ENCODE results near the gene DGKD.
"Not testable (repeated sequence)": the region's sequence is repeated elsewhere in the genome, so short reads cannot be mapped to it uniquely, and the experiment has no call there.

DGKD gene

DNA sequence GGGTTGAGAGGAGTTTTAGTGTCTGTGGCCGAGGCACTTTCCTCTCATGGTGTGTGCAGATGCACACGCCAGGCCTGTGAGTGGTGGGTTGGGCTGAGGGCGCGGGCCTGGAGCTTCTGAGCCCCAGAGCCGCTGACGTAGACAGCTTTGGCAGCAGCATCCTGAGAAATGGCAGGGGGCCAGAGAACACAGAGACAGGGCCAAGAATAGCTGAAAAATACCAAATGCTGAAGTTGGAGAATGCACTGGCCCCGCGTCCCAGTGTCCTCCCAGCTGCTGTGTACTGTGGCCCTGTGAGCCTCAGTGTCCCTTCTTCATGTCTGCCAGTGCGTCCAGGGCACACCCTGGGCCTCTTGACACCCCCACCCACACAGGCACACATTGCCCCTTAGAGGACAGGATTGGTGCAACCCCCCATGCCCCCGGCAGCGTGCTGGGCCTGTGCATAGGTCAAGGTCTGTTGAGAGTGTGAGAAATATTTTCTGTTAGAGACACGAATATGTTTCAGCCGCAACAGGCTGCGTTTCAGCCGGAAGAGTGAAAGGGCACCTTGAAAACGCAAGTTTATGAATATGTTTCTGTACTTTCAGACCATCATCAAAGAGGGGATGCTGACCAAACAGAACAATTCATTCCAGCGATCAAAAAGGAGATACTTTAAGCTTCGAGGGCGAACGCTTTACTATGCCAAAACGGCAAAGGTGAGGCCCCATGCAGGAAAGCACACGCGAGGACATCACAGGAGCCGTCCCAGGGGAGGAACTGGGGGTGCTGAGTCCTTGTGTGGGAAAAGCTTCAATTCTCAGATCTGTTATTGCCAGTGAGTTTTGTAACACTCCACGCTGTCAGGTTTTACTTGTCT, 33.6 kb downstream of the DGKD start:
- peak; percentile 46 to 67 for DNase-seq

DNA sequence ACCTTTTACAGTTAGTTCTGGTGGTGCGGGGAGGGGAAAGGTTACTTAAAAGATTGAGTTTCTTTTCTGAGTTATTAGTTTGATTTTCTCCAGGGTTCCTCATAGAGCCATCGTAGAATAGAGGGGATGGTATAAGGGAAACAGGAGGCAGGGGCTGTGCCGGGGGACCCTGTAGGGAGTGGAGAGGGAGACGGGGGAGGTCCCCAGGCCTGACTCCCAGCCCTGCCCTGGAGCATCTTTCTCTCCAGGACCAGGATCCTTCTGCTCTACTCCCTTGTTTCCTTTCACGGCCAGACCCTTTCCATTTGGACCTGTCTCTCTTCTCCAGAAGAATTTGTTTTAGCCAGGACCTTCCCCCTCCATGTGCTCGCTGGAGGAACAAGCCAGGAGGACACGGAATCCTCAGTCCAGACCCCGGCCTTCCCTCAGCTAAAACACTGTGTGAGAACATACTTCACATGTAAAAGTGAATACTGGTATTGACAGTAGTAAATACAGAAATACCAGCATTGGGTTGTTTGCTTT, 35.4 kb downstream of the DGKD start:
- no peak for DNase-seq

DNA sequence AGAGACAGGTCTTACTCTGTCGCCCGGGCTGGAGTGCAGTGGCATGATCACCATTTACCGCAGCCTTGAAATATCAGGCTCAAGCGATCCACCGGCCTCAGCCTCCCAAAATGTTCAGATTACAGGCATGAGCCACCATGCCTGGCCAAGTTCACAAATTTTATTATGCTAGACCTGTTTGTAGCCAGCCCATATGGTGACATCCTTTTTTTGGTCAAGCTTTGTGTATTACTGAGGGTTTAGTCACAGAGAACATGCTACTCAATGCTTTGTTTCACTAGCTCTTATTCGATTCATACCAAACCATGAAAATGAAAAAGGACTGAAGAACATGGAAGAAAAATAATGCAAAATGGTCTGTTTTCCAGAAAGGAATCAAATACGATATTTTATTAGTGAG, 41.4 kb downstream of the DGKD start:
- DNase-seq = no peak

DNA sequence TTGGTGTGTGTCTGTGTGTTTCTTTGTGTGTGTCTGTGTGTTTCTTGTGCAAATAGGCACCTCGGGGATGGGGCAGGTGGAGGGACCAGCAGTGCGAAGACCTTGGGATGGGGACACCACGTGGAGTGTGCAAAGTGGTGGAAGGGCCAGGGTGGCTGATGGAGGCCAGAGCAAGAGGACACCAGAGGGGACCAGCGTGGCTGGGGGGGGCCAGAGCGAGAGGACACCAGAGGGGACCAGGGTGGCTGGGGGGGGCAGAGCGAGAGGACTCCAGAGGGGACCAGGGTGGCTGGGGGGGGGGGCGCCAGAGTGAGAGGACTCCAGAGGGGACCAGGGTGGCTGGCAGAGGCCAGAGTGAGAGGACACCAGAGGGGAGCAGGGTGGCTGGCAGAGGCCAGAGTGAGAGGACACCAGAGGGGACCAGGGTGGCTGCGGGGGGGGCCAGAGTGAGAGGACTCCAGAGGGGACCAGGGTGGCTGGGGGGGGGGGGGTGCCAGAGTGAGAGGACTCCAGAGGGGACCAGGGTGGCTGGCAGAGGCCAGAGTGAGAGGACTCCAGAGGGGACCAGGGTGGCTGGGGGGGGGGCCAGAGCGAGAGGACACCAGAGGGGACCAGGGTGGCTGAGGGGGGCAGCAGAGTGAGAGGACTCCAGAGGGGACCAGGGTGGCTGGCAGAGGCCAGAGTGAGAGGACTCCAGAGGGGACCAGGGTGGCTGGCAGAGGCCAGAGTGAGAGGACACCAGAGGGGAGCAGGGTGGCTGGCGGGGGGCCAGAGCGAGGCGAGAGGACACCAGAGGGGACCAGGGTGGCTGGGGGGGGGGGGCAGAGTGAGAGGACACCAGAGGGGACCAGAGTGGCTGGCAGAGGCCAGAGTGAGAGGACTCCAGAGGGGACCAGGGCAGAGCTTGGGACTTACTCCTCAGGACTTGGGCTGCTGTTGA, 42.7 kb downstream of the DGKD start:
- not testable (repeated sequence) for DNase-seq

DNA sequence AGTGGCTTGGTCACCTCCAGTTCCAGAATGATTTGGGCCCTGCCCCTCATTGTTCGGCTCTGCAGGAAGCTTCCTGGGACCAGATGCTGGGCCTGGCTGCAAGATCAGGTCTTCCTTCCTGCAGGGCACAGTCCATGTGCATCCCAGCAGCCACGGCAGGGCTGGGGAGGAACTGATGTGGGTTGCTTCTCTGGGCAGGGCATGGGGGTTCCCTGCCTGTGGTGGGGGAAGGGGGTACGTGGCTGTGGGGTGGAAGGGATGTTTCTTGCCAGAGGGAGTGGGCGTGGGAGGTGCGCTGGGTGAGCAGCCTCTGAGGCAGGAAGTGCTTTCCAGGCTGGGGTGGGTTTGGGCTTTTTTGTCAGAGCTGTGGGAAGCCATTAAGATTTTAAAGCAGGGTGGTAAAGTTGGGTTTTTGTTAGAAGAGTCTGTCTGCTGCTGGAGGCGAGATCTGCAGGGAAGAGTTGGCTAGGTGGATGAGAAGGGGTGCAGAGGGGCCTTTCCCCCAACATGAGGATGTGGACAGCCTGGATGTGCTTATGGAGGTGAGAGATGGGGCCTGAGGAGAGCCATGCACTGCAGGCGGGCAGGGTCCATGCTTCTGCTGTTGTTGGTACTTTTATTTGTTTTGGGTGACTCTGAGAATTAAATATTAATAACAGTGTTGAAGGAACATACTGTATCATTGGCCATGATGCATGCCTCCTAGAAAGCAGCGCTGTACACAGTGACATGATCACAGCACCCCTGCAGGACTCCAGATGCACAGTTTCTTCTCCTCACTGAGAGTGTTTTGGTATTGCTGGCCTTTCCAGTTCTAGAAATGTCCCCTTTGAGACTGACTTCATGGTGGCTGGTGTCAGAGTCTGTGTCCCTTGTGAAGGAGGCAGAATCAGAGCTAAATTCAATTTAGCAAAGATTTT, 45.3 kb downstream of the DGKD start:
- no peak for DNase-seq

DNA sequence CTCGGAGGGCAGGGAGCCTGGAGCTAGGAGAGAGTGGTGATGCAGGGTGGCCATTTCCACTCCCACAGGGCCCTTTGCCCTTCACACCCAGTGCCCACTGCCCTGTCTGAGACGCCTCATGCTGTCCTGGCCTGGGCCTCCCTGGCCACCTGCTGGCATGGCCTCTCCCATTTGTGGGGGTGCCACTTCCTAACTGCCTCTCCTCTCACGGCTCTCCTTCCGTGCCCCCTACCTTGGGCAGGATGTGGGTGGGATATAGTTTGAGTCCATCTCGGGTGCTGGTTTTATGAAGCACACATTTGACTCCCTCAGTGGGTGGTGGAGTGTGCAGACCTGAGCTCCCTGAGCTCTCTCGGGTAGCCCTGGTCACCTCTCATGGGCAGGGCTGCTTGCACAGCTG, 46.0 kb downstream of the DGKD start:
- DNase-seq = no peak

DNA sequence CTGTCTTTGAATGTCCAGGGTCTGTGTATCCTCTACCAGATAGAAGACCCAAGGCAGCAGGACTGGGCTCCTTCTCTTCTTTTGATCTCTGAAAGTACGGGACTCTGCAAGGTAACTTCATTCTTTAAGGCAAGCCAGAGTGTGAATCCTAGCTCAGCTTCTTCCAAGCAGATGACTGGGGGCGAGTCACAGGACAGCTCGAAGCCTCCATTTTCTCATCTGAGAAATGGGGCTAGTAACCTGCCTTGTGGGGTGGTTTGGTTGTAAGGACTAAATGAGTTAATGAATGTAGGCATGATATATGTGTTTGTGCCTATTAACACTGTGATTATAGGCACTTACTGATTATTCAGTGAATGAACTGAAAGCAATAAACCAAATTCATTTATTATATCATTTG, 46.7 kb downstream of the DGKD start:
- DNase-seq = no peak

DNA sequence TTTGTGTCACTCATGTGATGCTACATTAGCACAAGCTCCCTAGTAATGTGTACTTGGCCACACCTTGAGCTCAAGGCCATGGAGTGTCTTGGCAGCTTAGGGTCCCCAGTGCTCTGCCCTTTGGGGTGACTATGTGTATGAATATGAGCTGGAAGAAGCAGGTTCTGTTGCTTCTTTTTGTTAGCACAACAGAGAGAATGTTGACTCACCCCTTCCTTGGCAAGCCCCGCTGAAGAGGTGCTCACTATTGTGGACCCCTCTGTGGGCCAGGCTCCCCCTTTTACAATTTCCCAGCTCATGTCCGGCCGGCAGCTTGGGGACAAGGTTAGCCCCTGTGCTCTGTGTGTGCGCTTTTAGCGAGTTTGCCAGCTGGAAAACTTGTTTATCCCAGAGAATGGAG, 48.1 kb downstream of the DGKD start:
- no peak for DNase-seq

DNA sequence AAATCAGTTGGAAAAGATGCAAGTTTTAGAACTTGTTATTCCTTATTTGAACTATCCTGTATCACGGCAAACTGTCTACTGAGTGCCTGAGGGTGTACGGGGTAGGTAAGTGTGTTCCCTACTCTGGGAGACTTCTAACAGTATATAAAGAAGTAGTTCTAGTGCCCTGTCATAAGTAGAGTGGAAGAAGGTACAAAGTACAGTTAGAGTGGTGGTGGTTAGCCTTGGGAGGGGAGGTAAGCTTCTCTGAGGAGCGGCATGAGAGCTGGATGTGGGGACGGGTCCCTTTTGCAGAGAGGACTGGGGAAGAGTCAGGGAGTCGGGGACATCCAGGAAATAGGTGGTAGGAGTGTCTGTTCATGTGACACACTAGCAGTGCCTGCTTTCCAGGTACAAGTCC, 48.5 kb downstream of the DGKD start:
- DNase-seq = no peak

DNA sequence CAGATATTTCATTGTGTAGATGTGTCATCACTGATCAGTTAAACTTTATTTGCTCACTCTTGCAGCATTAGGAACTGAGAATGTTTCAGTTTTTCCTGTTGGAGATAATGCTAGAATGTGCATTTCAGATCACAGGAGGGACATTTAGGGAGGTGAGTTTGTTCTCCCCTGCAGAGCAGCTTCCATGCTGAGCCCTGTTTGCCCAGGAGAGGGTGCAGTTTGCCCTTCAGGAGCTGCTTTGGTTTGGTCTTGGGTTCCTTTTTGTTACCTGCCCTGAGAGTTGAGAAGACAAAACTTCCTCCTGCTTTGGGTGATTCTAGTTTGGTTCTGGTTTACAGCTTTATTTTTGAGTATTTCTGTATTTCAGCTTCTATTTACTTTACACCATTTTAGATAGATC, 49.9 kb downstream of the DGKD start:
- no peak for DNase-seq

DNA sequence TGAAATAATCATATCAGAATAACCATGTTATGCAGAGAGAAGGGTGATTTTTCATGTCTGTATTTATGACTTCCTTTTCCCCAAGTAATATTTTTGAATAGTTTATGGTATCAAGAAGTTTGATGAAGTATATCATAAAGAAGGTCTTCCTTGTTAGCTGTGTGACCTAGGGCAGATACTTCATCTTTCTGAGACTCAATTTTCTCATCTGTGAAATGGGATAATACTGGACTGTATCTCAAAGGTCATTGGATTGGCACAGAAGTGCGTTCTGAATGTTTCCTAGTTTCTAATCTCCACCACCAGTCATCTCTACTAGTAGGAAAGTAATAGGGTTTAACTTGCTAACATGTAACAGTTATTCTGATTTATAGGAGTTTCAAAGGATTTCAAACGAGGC, 52.6 kb downstream of the DGKD start:
- no peak for DNase-seq

DNA sequence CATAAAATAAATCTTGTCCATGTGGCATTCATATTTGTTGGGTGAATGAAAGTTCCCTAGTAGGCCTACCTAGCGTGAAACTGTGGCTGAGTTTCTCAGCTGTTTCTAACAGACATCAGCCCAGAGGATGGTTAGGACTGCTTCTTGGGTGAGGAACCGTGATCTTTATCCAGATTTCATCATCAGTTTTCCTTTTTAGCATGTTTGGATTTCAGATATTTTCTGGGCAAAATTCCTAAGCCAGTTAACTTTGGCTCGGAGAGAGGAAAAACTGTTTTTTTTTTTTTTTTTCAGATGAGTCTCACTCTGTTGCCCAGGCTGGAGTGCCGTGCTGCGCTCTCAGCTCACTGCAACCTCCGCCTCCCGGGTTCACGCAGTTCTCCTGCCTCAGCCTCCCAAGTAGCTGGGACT, 53.5 kb downstream of the DGKD start:
- no peak for DNase-seq

DNA sequence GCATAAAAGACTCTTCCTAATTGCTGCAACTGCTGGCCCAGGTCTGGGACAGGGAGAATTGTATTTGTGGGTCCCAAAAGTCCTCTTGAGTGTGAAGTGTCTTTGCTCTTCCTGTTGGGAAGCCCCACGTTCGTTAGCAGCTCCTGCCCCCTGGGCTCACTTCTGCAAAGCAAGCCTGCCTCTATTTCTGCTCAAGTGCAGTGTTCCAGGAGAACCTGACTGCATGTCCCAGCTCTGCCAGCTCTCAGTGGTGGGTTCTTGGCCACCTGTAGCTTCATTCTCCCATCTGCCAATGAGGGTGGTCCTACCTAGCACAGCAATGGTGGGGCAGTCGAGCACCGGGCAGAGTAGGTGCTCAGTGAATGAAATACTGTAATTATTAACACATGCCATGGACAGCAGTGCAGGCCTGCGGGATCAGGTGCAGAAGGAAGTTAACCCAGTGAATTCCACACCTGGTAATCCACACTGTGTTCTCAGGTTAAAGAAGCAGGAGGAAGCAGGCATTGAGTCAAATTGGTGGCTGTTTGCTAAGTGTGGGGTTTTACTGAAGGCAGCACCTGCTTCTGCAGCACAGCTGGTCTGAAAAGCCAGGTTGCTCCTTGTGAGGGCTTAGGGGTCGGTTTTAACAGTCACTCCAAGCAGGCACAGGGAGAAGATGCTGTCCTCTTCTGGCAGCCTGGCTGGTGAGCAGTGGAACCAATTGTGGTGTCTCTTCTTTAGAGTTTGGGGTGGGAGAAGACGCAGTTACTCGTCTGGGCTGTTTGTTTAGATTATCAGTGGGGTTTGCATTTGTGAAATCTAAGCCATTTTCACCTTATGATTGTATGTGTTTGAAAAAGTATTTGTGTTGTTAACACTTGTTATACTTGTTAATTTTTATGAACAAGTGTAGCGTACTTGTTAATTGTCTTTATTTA, 54.3 kb downstream of the DGKD start:
- DNase-seq = no peak

DNA sequence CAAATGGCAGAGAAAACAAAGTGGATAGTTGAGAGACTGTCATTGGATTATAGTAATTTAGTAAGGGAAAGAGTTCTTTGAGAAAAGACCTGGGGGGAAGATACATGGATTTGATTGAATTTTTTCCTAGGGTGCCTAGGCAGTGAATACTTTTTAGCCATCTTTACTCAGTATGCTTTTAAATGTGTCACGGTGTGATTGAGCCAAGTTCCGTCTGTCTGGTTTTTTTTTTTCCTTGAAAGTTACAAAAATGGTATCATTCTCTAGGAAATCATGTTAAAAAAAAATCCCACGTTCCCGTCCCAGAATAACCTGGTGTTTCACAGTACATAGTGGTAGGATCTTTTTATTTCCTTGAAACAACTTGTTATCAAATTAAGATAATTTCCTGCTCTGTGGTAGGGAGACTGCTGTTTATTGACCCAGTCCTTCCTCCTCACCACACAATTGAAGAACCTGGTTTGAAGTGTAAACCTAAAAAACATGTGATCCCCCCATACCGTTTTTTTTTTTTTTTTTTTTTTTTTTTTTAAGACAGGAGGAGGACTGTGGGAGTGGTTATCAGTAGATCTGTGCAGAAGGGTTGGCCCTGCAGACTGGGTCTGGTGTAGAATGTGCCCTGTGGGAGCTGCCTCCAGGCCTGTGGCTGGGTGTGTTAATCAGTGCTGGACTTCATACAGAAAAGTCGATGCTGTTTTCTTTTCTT, 55.1 kb downstream of the DGKD start:
- no peak for DNase-seq

DNA sequence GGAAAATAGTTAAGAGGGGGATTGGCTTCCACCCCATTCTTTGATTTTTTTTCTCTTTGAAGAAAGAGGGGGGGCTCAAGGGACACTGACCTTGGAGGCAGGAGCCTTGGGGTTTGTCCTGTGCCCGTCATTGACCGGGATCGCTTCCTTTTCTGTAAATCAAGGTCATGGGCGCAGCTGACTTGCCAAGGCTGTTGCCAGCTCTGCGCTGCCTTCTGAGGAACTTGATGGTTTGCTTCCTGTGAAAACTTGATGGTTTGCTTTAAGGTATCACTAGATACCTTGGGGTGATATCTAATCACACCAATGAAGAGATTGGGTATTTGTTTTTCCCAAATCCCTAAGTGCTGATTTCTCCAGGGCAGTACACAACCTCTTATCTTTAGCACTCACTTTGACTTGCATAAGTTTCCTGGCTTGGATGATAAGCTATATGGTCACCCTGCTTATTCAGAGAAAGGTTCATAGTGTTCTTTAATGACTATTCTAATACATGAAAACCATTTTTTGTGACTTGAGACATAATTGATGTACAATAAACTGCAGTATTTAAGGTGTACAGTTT, 56.0 kb downstream of the DGKD start:
- no peak for DNase-seq

DNA sequence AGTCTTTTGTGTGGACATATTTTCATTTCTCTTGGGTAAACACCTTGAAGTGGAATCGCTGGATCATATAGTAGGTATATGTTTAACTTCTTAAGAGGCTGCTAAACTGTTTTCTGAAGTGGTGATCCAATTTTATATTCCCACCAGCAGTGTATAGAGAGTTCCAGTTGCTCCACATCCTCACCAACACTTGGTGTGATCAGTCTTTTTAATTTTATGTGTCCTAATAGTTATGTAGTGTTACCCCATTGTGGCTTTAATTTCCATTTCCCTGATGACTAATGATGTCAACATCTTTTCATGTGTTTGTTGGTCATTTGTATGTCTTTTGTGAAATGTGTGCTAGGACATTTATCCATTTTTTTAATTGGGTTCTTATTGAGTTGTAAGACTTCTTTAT, 56.9 kb downstream of the DGKD start:
- DNase-seq = no peak

DNA sequence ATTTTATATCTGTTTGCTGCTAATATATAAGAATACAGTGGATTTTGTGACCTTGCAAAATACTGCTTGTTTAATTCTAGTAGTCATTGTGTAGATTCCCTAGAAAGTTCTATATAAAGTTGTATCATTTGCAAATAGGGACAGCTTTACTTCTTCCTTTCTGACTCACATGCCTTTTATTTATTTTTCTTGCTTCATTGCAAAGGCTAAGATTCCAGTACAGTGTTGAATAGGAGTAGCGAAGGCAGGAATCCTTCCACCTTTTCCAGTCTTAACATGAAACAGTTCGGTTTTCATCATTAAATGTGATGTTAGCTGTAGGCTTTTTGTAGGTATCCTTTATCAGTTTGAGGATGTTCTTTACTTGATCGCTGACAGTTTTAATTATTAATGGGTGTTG, 58.1 kb downstream of the DGKD start:
- no peak for DNase-seq

DNA sequence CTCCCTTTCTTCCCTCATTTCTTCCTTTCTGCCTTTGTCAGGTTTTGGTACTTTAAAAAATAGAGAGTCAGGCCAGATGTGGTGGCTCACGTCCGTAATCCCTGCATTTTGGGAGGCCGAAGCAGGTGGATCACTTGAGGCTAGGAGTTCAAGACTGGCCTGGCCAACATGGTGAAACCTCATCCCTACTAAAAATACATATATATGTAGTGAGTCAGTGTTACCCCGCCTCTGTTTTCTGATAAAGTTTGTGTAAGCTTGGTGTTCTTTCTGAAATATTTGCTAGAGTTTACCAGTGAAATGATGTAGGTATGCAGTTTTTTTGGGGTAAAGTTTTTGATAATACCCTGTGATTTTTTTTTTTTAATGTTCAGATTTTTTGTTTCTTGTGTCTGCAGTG, 58.8 kb downstream of the DGKD start:
- DNase-seq = no peak

DNA sequence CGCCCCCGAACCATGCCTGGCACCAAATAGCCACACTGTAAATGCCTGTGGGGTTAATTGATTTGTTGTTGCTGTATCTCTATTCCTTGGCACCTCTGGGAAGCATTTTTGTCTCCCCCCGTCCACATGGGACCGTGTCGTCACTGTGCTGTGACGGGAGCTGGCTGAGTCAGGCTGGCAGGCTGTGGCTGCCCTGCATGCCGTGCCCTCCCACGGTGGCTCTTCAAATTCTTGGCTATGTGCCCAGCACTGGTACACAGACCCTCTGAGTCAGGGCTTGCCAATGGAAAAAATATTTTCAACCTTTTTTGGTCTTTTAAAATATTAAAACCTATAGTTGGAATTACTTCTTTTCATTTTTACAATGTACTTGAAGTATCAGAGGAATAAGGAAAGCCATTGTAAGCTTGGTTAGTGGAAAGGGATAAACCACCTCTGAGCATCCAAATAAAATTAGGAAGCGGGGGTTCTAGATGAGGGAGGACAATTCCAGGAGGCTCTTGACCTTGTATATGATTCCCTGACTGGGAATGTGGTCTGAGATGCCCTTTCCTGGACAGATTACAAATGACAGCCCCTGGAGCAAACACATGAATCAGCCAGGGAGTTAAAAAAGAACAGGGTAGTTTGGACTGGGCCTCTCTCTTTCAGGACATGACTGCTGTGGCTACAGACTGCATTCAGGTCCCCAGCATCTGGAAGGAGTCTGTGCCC, 59.4 kb downstream of the DGKD start:
- DNase-seq = no peak

DNA sequence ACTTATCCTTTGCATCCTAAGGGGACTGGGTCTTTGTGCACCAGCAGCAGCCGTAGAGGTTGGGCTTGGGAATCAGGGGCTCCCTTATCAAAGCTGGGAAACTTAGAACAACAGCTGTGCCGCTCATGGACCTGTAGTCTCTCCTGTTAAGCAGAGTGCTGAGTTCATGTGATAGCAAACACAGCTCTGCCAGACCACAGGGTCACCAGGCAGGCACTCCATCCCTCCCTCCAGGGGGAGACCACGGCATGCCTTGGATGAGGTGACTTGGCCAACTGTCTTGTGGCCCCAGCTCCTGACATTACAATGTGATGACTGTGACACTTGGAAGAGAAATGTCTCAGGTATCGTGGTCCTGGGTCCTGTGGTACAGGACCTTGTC, 60.0 kb downstream of the DGKD start:
- DNase-seq = no peak

Data from cerebellar nuclear complex (tissue), 1 donor.